GM18520 (cell line): ENCODE data around the gene SLC28A3.

ENCODE experiments used
- ATAC-seq: cut with Tn5 transposase; IDR thresholded peaks from one replicate; pipeline ENCODE4 v1.9.1; 2021; ENCODE audit not compliant: unreplicated experiment

SLC28A3 gene

DNA sequence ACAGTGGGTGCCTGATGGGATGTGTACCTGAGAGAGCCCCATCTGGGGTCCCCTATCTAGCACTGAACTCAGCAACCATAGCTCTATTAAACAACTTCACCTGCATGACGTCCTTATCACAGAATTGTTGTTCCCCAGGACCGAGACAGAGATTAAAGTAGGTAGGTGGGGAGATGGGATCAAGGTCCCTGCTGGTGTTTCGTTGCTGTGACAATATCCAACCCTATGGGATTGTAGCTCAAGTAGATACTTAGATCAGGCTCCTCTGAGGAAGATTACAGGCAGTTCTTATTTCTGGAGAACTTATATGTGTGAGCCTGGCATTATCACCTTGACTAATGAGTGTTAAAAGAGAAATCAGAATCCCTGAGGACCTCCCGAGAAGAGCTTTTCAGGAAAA lies 84.9 kb downstream of the SLC28A3 start:
- ATAC-seq: no peak

GRCh38 chr9:84254972-84255371 lies 85.6 kb downstream of the SLC28A3 start:
- ATAC-seq: no peak

DNA sequence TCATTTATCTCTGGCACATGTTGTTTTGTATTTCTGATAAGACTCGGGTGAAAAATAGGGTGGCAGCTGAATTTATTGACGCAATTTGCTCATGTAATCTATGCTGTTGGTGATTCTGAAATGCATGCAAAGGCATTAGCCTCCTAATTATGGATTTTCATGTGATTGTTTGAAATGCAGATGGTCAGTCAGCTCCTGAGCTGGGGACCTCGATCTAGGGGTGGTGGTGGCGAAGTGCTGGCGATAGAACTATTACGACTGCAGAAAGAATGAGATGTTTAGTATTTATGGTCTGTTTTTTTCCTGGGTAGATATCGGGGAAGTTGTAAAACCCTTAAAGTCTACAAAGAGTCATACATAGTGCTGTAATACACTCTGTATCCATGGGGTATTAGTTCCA lies 88.6 kb downstream of the SLC28A3 start:
- ATAC-seq: no peak

DNA sequence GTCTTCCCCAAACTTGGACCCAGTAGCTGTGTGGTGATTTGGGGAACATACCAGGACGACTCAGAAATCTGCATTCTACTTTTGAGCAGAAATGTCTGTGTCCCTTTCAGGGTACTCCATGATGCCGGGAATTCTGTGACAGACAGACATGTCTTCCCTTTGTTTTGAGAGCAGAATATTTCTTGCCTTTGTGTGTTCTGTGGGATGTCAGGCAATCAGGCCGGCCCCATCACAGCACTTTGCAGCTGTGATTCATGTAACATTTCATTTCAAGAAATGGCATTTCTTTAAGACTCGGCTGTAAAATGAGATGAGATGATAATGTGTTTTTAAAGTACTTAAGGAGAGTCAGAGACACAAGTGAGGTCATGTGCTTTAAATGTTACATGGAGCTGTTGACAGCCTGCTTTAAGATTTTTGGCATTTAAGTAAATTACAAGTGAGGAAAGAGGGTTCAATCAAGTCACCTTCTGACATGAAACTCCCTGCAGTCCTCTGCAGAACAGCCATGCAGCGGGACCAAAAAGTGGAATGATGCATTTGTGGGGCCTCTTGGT lies 98.7 kb downstream of the SLC28A3 start:
- ATAC-seq: no peak

DNA sequence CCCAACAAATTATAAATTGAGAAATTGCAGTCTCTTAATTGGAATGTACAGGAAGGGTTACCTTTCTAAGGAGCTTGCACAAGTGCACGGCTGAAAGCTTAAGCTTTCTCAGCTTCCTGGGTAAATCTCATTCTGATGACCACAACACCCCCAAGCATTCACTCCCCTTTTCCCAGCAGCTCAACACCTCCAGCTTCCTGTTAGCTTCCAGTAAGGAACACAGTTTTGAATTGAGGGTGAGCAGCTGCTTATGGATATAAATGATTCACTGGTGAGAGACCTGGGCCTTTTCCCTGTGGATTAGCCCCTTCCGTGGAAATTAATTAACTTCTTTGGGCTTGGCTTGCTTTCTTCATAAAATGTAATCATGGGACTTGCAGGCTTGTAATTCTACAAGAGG lies 101.2 kb downstream of the SLC28A3 start:
- ATAC-seq: no peak

DNA sequence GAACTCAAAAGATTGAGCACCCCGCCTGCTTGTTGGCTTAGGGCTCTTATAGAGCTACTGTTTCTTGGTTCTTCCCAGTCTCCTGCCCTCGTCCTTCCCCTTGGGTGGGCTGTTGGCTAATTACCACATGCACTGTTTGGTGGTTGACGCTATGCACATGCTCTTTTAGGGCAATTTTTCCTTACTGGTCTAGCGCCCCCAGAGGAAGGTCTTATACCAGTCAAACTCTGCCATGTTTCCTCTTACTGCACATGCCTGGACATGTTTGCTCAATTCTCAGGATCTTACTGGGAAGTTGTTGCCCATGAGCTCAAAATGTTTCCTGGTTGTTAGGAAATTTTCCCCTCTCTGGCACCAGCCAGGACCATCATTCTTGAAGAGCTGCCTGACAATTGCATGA lies 101.9 kb downstream of the SLC28A3 start:
- no peak for ATAC-seq

DNA sequence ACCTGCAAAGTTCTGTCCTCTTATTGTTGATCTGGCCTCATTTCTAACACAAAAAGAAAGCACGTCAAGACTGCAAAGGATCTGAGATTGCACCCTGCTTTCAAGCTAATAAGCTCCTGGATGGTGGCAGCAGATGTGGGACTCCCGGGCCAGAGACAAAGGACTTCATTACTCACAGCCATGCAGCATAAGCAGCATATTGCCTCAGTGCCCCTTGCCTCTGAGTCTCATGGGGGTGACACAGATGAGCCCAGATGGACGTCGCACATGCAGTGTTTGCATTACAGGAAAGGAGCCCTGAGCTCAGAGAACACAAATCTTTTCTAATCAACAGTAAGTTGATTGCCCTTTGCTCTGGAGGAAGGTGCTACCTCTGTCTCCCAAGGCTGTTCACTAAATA lies 105.0 kb downstream of the SLC28A3 start:
- ATAC-seq: no peak

- no peak for ATAC-seq
Measured at GRCh38 chr9:84230355-84231145, 110.0 kb downstream of the SLC28A3 start.

DNA sequence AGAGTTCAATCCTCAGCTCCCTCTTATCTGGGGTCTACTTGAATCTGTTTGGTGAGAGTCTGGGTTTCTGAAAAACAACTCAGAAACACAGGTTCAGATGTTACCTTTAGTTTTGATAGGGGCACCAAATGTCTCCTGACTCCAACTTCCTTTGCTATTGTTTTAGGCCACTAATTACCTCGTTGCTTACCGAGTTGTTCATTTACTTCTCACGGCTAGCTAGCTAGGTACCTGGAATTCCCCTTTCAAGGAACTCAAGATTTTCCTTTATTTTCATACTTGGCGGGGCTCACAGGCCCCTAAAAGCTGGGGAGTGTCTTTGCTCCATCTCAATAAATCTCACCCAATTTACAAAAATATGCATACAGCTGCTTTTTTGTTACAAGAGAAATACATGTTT lies 111.4 kb downstream of the SLC28A3 start:
- ATAC-seq: no peak

GRCh38 chr9:84228130-84228720 lies 112.3 kb downstream of the SLC28A3 start:
- no peak for ATAC-seq

- ATAC-seq: no peak
Measured at GRCh38 chr9:84226126-84226525, 114.4 kb downstream of the SLC28A3 start.
